Putamen (tissue), 1 donor: ENCODE data around the gene PRR15.
A peak's percentile ranks its signal among the peaks of the same experiment; 100 is the strongest.
"Not testable (repeated sequence)": the region's sequence is repeated elsewhere in the genome, so short reads cannot be mapped to it uniquely, and the experiment has no call there.

Source experiments
- DNase-seq: peaks from one replicate; pipeline ENCODE4 v3.0.0-alpha.2; 2016; ENCODE audit warnings: low spot score

The PRR15 gene, protein sequence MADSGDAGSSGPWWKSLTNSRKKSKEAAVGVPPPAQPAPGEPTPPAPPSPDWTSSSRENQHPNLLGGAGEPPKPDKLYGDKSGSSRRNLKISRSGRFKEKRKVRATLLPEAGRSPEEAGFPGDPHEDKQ

GRCh38 chr7:29563590-29564495, at the start of gene PRR15:
TSS of gene PRR15 (plus strand) at chr7:29563835. CDS start at chr7:29566330, 2,495 bp downstream.
- peak; percentile 28 for DNase-seq

GRCh38 chr7:29516491-29516890, 47.1 kb upstream of the PRR15 start:
- DNase-seq: no peak

GRCh38 chr7:29518616-29519015, 45.0 kb upstream of the PRR15 start:
- DNase-seq: no peak

DNA sequence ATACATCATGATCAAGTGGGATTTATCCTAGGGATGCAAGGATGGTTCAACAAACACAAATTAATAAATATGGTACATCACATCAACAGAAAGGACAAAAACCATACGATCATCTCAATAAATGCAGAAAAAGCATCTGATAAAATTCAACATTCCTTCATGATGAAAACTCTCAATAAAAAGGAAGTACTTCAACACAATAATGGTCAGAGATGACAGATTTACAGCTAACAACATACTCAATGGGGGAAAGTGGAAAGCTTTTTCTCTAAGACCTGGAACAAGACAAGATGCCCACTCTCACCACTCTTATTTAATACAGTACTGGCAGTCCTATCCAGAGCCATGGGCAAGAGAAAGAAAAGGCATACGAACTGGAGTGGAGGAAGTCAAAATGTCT, 39.9 kb upstream of the PRR15 start:
- DNase-seq: no peak

- DNase-seq: no peak
Measured at GRCh38 chr7:29527505-29528108, 36.0 kb upstream of the PRR15 start.

GRCh38 chr7:29528526-29528925, 35.1 kb upstream of the PRR15 start:
- DNase-seq: not testable (repeated sequence)

DNA sequence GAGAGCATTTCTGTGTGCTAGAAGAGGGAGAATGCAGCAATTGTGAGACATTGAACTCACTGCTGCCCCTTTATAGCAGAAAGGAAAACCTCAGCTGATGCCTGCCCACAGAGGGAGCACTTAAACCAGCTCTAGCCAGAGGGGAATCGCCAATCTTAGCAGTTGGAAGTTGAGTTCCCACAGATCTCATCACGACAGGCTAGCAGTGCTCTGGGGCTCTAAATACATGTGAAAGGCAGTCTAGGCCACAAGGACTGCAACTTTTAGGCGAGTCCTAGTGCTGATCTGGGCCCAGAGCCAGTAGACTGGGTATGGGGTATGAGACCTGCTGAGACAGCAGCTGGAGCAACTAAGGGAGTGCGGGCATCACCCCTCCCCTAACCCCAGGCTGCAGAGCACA, 25.2 kb upstream of the PRR15 start:
- no peak for DNase-seq

DNA sequence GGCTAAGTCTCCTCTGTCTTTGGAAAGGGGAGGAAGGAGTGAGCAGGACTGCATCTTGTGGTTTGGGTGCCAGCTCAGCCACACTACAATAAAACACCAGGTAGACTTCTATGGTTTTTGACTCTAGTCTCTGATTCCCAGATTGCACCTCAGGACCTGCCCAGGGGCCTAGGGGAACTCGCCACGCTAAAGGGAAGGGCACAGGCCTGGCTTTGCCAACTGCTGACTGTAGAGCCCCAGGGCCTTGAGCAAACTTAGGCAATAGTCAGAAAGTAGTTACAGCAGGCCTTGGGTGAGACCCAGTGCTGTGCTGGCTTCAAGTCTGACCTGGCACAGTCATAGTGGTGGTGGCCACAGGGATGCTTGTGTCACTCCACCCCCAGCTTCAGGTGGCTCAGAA, 24.2 kb upstream of the PRR15 start:
- DNase-seq: no peak

DNA sequence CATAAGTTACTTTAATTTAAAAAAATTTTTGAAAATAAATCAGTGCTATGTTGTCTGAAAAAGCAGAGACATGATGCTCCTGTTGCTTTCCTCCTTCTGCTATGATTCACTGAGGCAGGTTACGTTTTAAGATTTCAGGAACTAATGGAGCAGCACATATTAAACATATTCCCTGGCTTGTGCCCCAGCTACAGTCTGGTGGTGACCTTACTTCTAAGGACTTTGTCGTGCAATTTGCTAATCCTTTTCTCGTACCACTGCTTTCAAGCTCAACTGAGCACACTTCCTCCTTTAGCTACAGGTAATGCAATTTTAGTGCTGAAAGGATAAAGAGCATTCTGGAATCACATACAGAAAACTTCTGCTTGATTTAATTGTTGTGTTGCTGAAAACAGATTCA, 16.2 kb upstream of the PRR15 start:
- DNase-seq: no peak

GRCh38 chr7:29548823-29549222, 14.8 kb upstream of the PRR15 start:
- no peak for DNase-seq

- DNase-seq: no peak
Measured at GRCh38 chr7:29552392-29552791, 11.2 kb upstream of the PRR15 start.

DNA sequence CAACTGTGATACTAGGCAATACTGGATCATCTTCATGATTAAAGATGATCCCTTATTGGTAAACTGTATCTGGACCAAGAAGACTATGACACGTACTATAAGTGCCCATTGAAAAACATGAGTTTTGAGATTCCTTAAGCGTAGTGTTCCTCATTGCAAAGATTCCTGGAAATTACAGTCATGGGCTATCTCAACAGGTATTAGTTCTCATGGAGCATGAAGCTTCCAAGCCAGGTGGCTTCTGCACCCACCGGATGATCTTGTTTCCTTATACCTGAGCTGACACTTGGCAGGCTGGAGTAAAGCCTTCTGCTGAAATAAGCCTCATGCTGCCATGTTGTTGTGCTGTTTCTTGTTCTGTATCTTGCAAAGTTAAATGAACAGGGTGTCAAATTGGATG, 8.6 kb upstream of the PRR15 start:
- no peak for DNase-seq

GRCh38 chr7:29556405-29557195, 7.0 kb upstream of the PRR15 start:
- no peak for DNase-seq

DNA sequence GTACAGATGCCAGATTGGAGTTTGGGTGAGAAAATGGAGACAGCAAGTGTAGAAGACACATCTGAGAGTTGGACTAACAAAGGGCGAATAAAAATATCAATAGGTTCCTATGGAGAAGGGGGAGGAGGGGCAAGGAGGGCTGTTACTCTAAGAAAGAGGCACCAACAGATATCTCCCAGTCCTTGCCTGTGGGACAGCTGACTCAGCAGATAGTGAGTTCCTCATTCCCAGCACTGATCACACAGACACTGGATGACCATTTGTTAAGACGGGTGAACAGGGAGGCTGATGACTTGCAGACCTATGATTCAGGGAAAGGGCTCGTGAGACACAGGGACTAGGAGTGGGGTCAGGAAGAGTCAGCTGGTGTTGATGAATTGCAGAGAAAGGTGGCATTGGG, 5.7 kb upstream of the PRR15 start:
- no peak for DNase-seq

DNA sequence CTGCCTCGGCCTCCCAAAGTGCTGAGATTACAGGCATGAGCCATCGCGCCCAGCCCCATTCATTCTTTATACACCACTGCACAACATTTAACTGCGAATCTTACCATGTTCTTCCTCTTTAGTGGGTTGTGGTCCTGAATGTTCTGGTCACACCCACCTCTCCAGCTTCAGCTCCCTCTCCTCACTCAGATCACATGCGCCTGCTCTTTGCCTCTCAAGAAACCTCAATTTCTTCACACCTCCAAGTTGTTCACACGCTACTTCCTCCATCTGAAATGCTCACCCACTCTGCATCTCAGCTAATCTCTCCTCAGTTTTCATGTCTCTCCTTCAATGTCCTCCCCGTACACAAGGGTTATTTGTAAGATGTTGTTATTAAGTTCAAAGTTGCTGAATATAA, 2.4 kb upstream of the PRR15 start:
- no peak for DNase-seq

DNA sequence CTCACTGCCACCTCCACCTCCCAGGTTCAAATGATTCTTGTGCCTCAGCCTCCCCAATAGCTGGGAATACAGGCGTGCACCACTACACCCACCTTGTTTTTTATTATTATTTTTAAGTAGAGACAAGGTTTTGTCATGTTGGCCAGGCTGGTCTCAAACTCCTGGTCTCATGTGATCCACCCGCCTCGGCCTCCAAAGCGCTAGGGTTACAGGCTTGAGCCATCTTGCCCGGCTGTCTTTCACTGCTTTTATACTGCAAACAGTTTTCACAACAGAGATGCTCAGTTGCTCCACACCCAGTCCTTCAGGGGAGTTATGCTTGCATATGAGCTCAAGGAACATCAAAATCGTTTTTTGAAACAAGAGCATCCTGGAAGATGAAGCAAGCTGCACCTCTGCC, 1.3 kb upstream of the PRR15 start:
- DNase-seq: no peak

DNA sequence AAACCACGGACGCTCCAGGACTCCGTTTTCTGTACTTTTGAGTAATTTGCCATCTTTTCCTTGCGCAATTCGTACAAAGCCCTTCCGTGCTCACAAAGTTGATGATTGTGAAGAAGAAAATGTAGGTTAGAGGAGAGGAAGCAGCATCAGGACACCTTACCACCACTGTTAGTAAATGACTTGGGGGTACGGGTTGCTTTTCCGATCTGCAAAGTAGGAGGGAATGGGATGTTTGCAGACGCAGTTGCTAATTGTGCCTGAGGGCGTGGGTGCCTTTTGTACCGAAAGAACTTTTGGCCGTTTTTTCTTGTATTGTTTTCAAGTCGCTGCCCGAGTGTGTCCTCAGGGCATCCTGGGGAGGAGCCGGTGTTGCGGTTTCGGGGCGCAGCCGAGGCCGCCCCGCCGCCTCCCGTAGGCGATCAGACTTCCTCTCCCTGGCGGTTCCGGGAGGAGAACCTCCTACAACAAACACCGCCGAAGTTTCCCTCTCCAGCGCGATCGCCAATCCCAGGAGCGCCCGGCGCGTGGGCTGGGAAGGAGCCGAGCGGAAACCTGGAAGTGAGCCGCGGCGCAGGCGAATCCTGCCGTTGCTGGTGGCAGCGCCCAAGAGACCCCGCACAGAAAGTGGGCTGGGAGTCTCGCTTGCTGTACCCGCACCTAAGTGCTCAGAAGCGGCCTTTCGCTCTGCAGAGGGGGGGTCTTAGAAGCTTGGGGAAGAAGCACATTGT, 1.0 kb downstream of the PRR15 start:
- no peak for DNase-seq

GRCh38 chr7:29565224-29565630, 1.6 kb downstream of the PRR15 start:
- DNase-seq: no peak

- no peak for DNase-seq
Measured at GRCh38 chr7:29565634-29565981, 2.0 kb downstream of the PRR15 start.

- no peak for DNase-seq
Measured at GRCh38 chr7:29565982-29566746, 2.5 kb downstream of the PRR15 start.

- DNase-seq: no peak
Measured at GRCh38 chr7:29567174-29567573, 3.5 kb downstream of the PRR15 start.
